ENCODE results near the gene SYNGR3.

GRCh38 chr16:2015117-2015946 lies 25.6 kb downstream of the SYNGR3 start:
- TF ChIP-seq POLR2A (IDR thresholded peaks at IDR 0.05): no peak
- TF ChIP-seq CTCF (IDR thresholded peaks at IDR 0.05 in 4 of 5, conservative IDR thresholded peaks at IDR 0.05 in 1 of 5): no peak
